ENCODE measurements around the gene SLAMF9. TPM values are rescaled to one million over a fixed set of nuclear protein-coding genes. Genes with fewer than 3 reads are reported as not detected.

The SLAMF9 gene
- 0.17 to 0.25 TPM (median 0.22 TPM) in 3 of 5 replicates, not detected in the others for total RNA-seq (2022; extraction: Qiagen RNA extraction; ENCODE audit: low read depth)

GRCh38 chr1:159953536-159954515 lies at the start of gene SLAMF9:
Gene SLAMF9 (minus strand): TSS chr1:159954237. CDS start chr1:159954137, 100 bp downstream.

GRCh38 chr1:159945483-159946241 lies 8.4 kb downstream of the SLAMF9 start, which contains the start of gene IGSF9:
Gene IGSF9 (minus strand): TSS chr1:159945613. CDS start chr1:159943454, 2,159 bp downstream.

GRCh38 chr1:159924791-159925718 lies 29.0 kb downstream of the SLAMF9 start, which contains the start of gene TAGLN2:
Gene TAGLN2 (minus strand): TSS chr1:159925507. CDS start chr1:159920509, 4,998 bp downstream.

Other genes with a start within 250 kb of the SLAMF9 start
- not detected in 5 replicates for gene CRP, start 239.6 kb downstream of the SLAMF9 start, total RNA-seq (2022; extraction: Qiagen RNA extraction; ENCODE audit: low read depth)
- gene DUSP23, start 173.3 kb downstream of the SLAMF9 start, total RNA-seq (2022; extraction: Qiagen RNA extraction; ENCODE audit: low read depth), result 50.8 to 73.5 TPM (median 71.6 TPM) in 5 replicates
- gene FCRL6, start 151.9 kb downstream of the SLAMF9 start, total RNA-seq (2022; extraction: Qiagen RNA extraction; ENCODE audit: low read depth), result not detected in 5 replicates
- not detected in 5 replicates for gene SLAMF8, start 127.4 kb downstream of the SLAMF9 start, total RNA-seq (2022; extraction: Qiagen RNA extraction; ENCODE audit: low read depth)
- gene VSIG8, start 91.6 kb downstream of the SLAMF9 start, total RNA-seq (2022; extraction: Qiagen RNA extraction; ENCODE audit: low read depth), result 0.07 to 0.14 TPM in 2 of 5 replicates, not detected in the others
- gene CFAP45, start 54.1 kb downstream of the SLAMF9 start, total RNA-seq (2022; extraction: Qiagen RNA extraction; ENCODE audit: low read depth), result 0.51 to 0.99 TPM (median 0.64 TPM) in 5 replicates
- 997 to 1,080 TPM (median 1,064 TPM) in 5 replicates for gene TAGLN2, start 28.7 kb downstream of the SLAMF9 start, total RNA-seq (2022; extraction: Qiagen RNA extraction; ENCODE audit: low read depth)
- gene IGSF9, start 8.6 kb downstream of the SLAMF9 start, total RNA-seq (2022; extraction: Qiagen RNA extraction; ENCODE audit: low read depth), result 0.22 to 0.39 TPM (median 0.27 TPM) in 5 replicates
- gene PIGM, start 77.8 kb upstream of the SLAMF9 start, total RNA-seq (2022; extraction: Qiagen RNA extraction; ENCODE audit: low read depth), result 3.8 to 4.6 TPM (median 4.3 TPM) in 5 replicates
- gene KCNJ10, start 115.9 kb upstream of the SLAMF9 start, total RNA-seq (2022; extraction: Qiagen RNA extraction; ENCODE audit: low read depth), result 0.02 TPM in 1 of 5 replicates, not detected in the others
- 0.06 TPM in 1 of 5 replicates, not detected in the others for gene KCNJ9, start 127.3 kb upstream of the SLAMF9 start, total RNA-seq (2022; extraction: Qiagen RNA extraction; ENCODE audit: low read depth)
- gene IGSF8, start 144.4 kb upstream of the SLAMF9 start, total RNA-seq (2022; extraction: Qiagen RNA extraction; ENCODE audit: low read depth), result 6.7 to 9.8 TPM (median 8.4 TPM) in 5 replicates
- gene ATP1A2, start 161.5 kb upstream of the SLAMF9 start, total RNA-seq (2022; extraction: Qiagen RNA extraction; ENCODE audit: low read depth), result 0.01 to 0.05 TPM (median 0.03 TPM) in 3 of 5 replicates, not detected in the others
- not detected in 5 replicates for gene ATP1A4, start 197.4 kb upstream of the SLAMF9 start, total RNA-seq (2022; extraction: Qiagen RNA extraction; ENCODE audit: low read depth)
- gene CASQ1, start 236.3 kb upstream of the SLAMF9 start, total RNA-seq (2022; extraction: Qiagen RNA extraction; ENCODE audit: low read depth), result not detected in 5 replicates

All from A549 treated with CpdA at 1 μM for 4 hours (cell line).